ENCODE measurements around the gene EXOC2. TPM values are rescaled to one million over a fixed set of nuclear protein-coding genes. Genes with fewer than 3 reads are reported as not detected.

EXOC2 gene
- total RNA-seq, 4 donors from 2014 or later, result 7.6 to 22.5 (median 20.2) TPM

GRCh38 chr6:551405-551804 is 141.5 kb downstream of the EXOC2 start:
- H3K36me3 ChIP-seq, result peaks cover 0 to 16% (median 3%) of the 10 kb centered on the region in 4 donors
- DNase-seq, result no peak
- no peak overlapping the region for H3K4me3 ChIP-seq
- H3K9me3 ChIP-seq, result no peaks in the 10 kb centered on the region
- in situ Hi-C loops (cut with MboI; ENCODE audit: low pct_ligation_motif_present in 1 of 4, low pct_unique_long_range_greater_than_20kb in 1 of 4, low sequenced_read_pairs in 3 of 4), result no loop called here
- no peaks in the 10 kb centered on the region for H3K4me1 ChIP-seq
- TF ChIP-seq POLR2AphosphoS5 (IDR thresholded peaks at IDR 0.05) (no peak), POLR2A (IDR thresholded peaks at IDR 0.05) (no peak), CTCF (IDR thresholded peaks at IDR 0.05) (no peak), EP300 (IDR thresholded peaks at IDR 0.05; ENCODE audit: low read depth) (no peak)
- intact Hi-C loops (cut with DNase I; ENCODE audit: low total_unique reads), result no loop called here
- no peak overlapping the region for H3K27ac ChIP-seq
- H3K27me3 ChIP-seq, result no peaks in the 10 kb centered on the region
- 88% methylated on average over 3 of the region's 4 CpGs; no CpG with 5 or more reads in 1 of the 2 donors for WGBS, 2 donors (ENCODE audit: low coverage in 1 of 2)

- Histone ChIP-seq H3K4me3 (no peak overlapping the region), H3K27me3 (no peaks in the 10 kb centered on the region), H3K9me3 (no peaks in the 10 kb centered on the region), H3K4me1 (no peaks in the 10 kb centered on the region), H3K36me3 (peaks cover 0 to 16% (median 0%) of the 10 kb centered on the region in 4 donors), H3K27ac (no peak overlapping the region)
- DNase-seq, result no peak
- TF ChIP-seq EP300 (IDR thresholded peaks at IDR 0.05; ENCODE audit: low read depth), result no peak
- in situ Hi-C loops (cut with MboI; ENCODE audit: low pct_ligation_motif_present in 1 of 4, low pct_unique_long_range_greater_than_20kb in 1 of 4, low sequenced_read_pairs in 3 of 4) (no loop called here), intact Hi-C loops (cut with DNase I; ENCODE audit: low total_unique reads) (no loop called here)
- whole genome bisulfite sequencing, 2 donors (ENCODE audit: low coverage in 1 of 2), result 98 to 100% methylated on average over 1 to 6 of the region's 6 CpGs
These were observed 143.0 kb downstream of the EXOC2 start for GRCh38 chr6:549906-550305.

GRCh38 chr6:548517-548916 is 144.4 kb downstream of the EXOC2 start:
- Histone ChIP-seq H3K4me1 (no peaks in the 10 kb centered on the region), H3K27me3 (no peaks in the 10 kb centered on the region), H3K9me3 (no peaks in the 10 kb centered on the region), H3K4me3 (no peak overlapping the region), H3K27ac (no peak overlapping the region), H3K36me3 (peaks cover 0 to 13% (median under 1%) of the 10 kb centered on the region in 4 donors)
- TF ChIP-seq EP300 (IDR thresholded peaks at IDR 0.05; ENCODE audit: low read depth), result no peak
- no peak for TF ChIP-seq POLR2AphosphoS5 (IDR thresholded peaks at IDR 0.05)
- no peak for TF ChIP-seq CTCF (IDR thresholded peaks at IDR 0.05)
- no peak for TF ChIP-seq POLR2A (IDR thresholded peaks at IDR 0.05)
- no peak for DNase-seq
- in situ Hi-C loops (cut with MboI; ENCODE audit: low pct_ligation_motif_present in 1 of 4, low pct_unique_long_range_greater_than_20kb in 1 of 4, low sequenced_read_pairs in 3 of 4), result no loop called here
- 90 to 100% methylated on average over 1 to 6 of the region's 6 CpGs for WGBS, 2 donors (ENCODE audit: low coverage in 1 of 2)
- intact Hi-C loops (cut with DNase I; ENCODE audit: low total_unique reads), result no loop called here

GRCh38 chr6:548091-548490 is 144.8 kb downstream of the EXOC2 start:
- H3K4me3 ChIP-seq, result no peak overlapping the region
- DNase-seq, result no peak
- WGBS, 2 donors (ENCODE audit: low coverage in 1 of 2), result 84 to 87% methylated on average over 5 of the region's 5 CpGs
- TF ChIP-seq POLR2AphosphoS5 (IDR thresholded peaks at IDR 0.05) (no peak), CTCF (IDR thresholded peaks at IDR 0.05) (no peak), EP300 (IDR thresholded peaks at IDR 0.05; ENCODE audit: low read depth) (no peak), POLR2A (IDR thresholded peaks at IDR 0.05) (no peak)
- peaks cover 0 to 17% (median 3%) of the 10 kb centered on the region in 4 donors for H3K36me3 ChIP-seq
- in situ Hi-C loops (cut with MboI; ENCODE audit: low pct_ligation_motif_present in 1 of 4, low pct_unique_long_range_greater_than_20kb in 1 of 4, low sequenced_read_pairs in 3 of 4) (no loop called here), intact Hi-C loops (cut with DNase I; ENCODE audit: low total_unique reads) (no loop called here)
- H3K27ac ChIP-seq, result no peak overlapping the region
- no peaks in the 10 kb centered on the region for H3K27me3 ChIP-seq
- H3K9me3 ChIP-seq, result no peaks in the 10 kb centered on the region
- H3K4me1 ChIP-seq, result no peaks in the 10 kb centered on the region

GRCh38 chr6:540490-540889 is 152.4 kb downstream of the EXOC2 start:
- H3K4me1 ChIP-seq, result no peaks in the 10 kb centered on the region
- H3K27me3 ChIP-seq, result no peaks in the 10 kb centered on the region
- TF ChIP-seq EP300 (IDR thresholded peaks at IDR 0.05; ENCODE audit: low read depth) (no peak), POLR2A (IDR thresholded peaks at IDR 0.05) (no peak), POLR2AphosphoS5 (IDR thresholded peaks at IDR 0.05) (no peak), CTCF (IDR thresholded peaks at IDR 0.05) (no peak)
- H3K4me3 ChIP-seq, result no peak overlapping the region
- DNase-seq, result no peak
- peaks cover 0 to 18% (median 8%) of the 10 kb centered on the region in 4 donors for H3K36me3 ChIP-seq
- intact Hi-C loops (cut with DNase I; ENCODE audit: low total_unique reads), result no loop called here
- H3K9me3 ChIP-seq, result peaks cover 12% of the 10 kb centered on the region in 2 donors
- in situ Hi-C loops (cut with MboI; ENCODE audit: low pct_ligation_motif_present in 1 of 4, low pct_unique_long_range_greater_than_20kb in 1 of 4, low sequenced_read_pairs in 3 of 4), result no loop called here
- no peak overlapping the region for H3K27ac ChIP-seq

Measured in transverse colon (tissue), 4 donors.